Measurements from ENCODE around the gene ZNF428. TPM values are rescaled to one million over a fixed set of nuclear protein-coding genes. Genes with fewer than 3 reads are reported as not detected.

The ZNF428 gene
- total and polyA plus RNA-seq, 2 of the 8 experiments (the other 6 are each of a cell fraction or from before 2014, with no cell fraction given) = 7.8 to 16.7 TPM

DNA sequence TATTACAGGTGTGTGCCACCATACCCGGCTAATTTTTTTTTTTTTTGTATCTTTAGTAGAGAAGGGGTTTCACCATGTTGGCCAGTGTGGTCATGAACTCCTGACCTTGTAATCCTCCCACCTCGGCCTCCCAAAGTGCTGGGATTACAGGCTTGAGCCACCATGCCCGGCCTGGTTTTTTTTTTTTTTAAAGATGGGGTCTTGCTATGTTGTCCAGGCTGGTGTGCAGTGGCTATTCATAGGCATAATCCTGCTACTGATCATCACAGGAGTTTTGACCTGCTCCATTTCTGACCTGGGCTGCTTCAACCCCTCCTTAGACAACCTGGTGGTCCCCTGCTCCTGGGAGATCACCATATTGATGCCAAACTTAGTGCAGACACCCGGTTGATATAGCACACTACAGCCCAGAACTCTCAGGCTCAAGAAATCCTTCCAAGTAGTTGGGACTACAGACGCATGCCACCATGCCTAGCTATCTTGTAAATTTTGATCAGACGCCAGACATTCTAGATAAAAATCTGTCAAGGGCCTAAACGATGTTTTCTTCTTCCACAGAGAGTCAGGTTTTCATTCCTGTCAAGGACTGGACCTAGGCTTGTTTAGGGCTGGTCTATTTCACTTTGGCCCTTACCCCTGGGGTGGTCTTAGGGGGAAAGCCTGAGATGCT, 41.0 kb upstream of the ZNF428 start:
- Histone ChIP-seq H3K9me3 (ENCODE audit: insufficient read depth in 2 of 2, low read depth in 1 of 2, low read length in 1 of 2) (no peaks in the 10 kb centered on the region), H3K4me3 (ENCODE audit: extremely low read depth in 1 of 4, insufficient read depth in 2 of 4, low read depth in 3 of 4, low read length in 4 of 4) (no peak overlapping the region), H2AK5ac (ENCODE audit: low read depth, low read length) (no peak overlapping the region), H3K9ac (replicated peaks in 1 of 4; ENCODE audit: extremely low read depth in 1 of 4, low read depth in 3 of 4, low read length in 3 of 4) (no peak overlapping the region), H3K56ac (replicated peaks; ENCODE audit: insufficient read length, low read depth, low read length) (no peak overlapping the region), H3K27me3 (replicated peaks in 1 of 4; ENCODE audit: control insufficient read depth in 3 of 4, extremely low read depth in 1 of 4, insufficient read depth in 3 of 4, low read length in 3 of 4) (no peaks in the 10 kb centered on the region), H3K18ac (ENCODE audit: extremely low read depth, low read length) (no peak overlapping the region), H4K91ac (replicated peaks; ENCODE audit: insufficient read length, low read length) (no peak overlapping the region), H3K23ac (ENCODE audit: insufficient read length) (no peak overlapping the region), H3K14ac (ENCODE audit: insufficient read length) (no peak overlapping the region), H3K4me1 (replicated peaks in 1 of 4; ENCODE audit: control insufficient read depth in 3 of 4, insufficient read depth in 4 of 4, low read length in 3 of 4) (no peaks in the 10 kb centered on the region), H2BK20ac (ENCODE audit: low read length) (no peak overlapping the region), H3K36me3 (ENCODE audit: control insufficient read depth in 2 of 4, insufficient read depth in 4 of 4, low read length in 3 of 4) (peaks cover 0 to 24% (median 16%) of the 10 kb centered on the region in 4 experiments; a peak in 5 of 8 replicates), H2AFZ (ENCODE audit: low read length) (no peak overlapping the region), H3K79me2 (ENCODE audit: control insufficient read depth in 1 of 2, insufficient read depth in 2 of 2, low read length in 2 of 2) (no peaks in the 10 kb centered on the region), H2BK12ac (ENCODE audit: low read depth, low read length) (no peak overlapping the region), H4K5ac (ENCODE audit: insufficient read length, low read depth, low read length) (no peak overlapping the region), H3K27ac (ENCODE audit: low read depth, low read length) (no peak overlapping the region), H3K4ac (replicated peaks; ENCODE audit: insufficient read length, low read depth, low read length) (no peak overlapping the region), H3K4me2 (ENCODE audit: insufficient read depth in 1 of 2, low read depth in 2 of 2, low read length in 2 of 2) (no peak overlapping the region), H2BK120ac (replicated peaks; ENCODE audit: low read depth, low read length) (no peak overlapping the region), H2BK15ac (ENCODE audit: low read length) (no peak overlapping the region), H4K8ac (ENCODE audit: extremely low read depth, insufficient read depth, low read length) (no peak overlapping the region), H4K20me1 (replicated peaks in 1 of 2; ENCODE audit: control insufficient read depth in 1 of 2, insufficient read depth in 2 of 2, low read length in 2 of 2) (peaks cover 0 to 4% of the 10 kb centered on the region in 2 experiments), H2BK5ac (ENCODE audit: low read depth, low read length) (no peak overlapping the region), H3K79me1 (ENCODE audit: low read depth, low read length) (no peaks in the 10 kb centered on the region; the same call in 1 of the 2 replicates), H3K23me2 (ENCODE audit: low read depth, low read length) (peaks cover 3% of the 10 kb centered on the region; the same call in 1 of the 2 replicates)
- POLR2A ChIA-PET (ENCODE audit: partially characterized antibody) = interaction anchor here (0.6 kb wide), 1 partner anchor 99 kb away, joined by 3 read pairs; no protein-coding TSS in a partner anchor
- FAIRE-seq = no peak
- no peak for DNase-seq (ENCODE audit: low read depth in 1 of 2, low spot score in 2 of 2)
- no peak for TF ChIP-seq CREB1 (IDR thresholded peaks at IDR 0.05)
- no peak for TF ChIP-seq POLR2AphosphoS5 (IDR thresholded peaks at IDR 0.05; ENCODE audit: low read depth, low read length)
- TF ChIP-seq TBP (IDR thresholded peaks at IDR 0.05; ENCODE audit: low read depth, low read length) = no peak
- TF ChIP-seq EP300 (IDR thresholded peaks at IDR 0.05; ENCODE audit: borderline replicate concordance in 1 of 2, low read depth in 2 of 2, low read length in 2 of 2) = no peak
- no peak for TF ChIP-seq RXRA (IDR thresholded peaks at IDR 0.05; ENCODE audit: insufficient read depth, low read depth, low read length)
- CTCF ChIA-PET (ENCODE audit: partially characterized antibody) = interaction anchor here (2.7 to 3.1 kb wide), 2 partner anchors 8 to 32 kb away, joined by 13 to 28 read pairs; no protein-coding TSS in a partner anchor
- WGBS, 2 experiments (ENCODE audit: extremely low coverage in 1 of 2, insufficient coverage in 1 of 2, insufficient read length in 1 of 2, insufficient replicate concordance in 2 of 2, low coverage in 1 of 2, low lambda C conversion rate in 2 of 2, missing lambda C conversion rate in 1 of 2) = 85% methylated on average over 7 of the region's 7 CpGs; no CpG with 5 or more reads in 1 of the 2 experiments
